Left ventricle myocardium inferior (tissue), 1 donor: ENCODE data around the gene USP34. TPM values are rescaled to one million over a fixed set of nuclear protein-coding genes. Genes with fewer than 3 reads are reported as not detected.

Experiments used
- DNase-seq: peaks from one replicate; pipeline ENCODE4 v3.0.0-alpha.2; 2020
- H3K27ac ChIP-seq: fragments of 200-600 bp; replicated peaks from 2 replicates; pipeline ENCODE4 v1.8.0; 2021
- H3K27me3 ChIP-seq: fragments of 200-600 bp; 2 replicates; pipeline ENCODE4 v1.8.0; 2021; ENCODE audit warnings: low read depth
- H3K36me3 ChIP-seq: fragments of 200-600 bp; 2 replicates; pipeline ENCODE4 v1.8.0; 2021
- H3K4me1 ChIP-seq: fragments of 200-600 bp; 2 replicates; pipeline ENCODE4 v1.8.0; 2021
- H3K4me3 ChIP-seq: fragments of 200-600 bp; 2 replicates; pipeline ENCODE4 v1.8.0; 2021; ENCODE audit warnings: mild to moderate bottlenecking, moderate library complexity
- H3K9me3 ChIP-seq: fragments of 200-600 bp; replicated peaks from 2 replicates; pipeline ENCODE4 v1.8.0; 2021
- intact Hi-C: fragments of 100-400 bp; cut with micrococcal nuclease; formaldehyde crosslinking; loops from one replicate; pipeline ENCODE4 v1.11.0; 2022
- total RNA-seq: library from RNA; stranded (reverse); fragmentation: NEBNext Ultra II Directional; extraction: Animal tissue kit (Norgen Biotek cat#: 25700); gene quantifications from one replicate; pipeline ENCODE4 v1.2.1, GENCODE V29; 2021
- TF ChIP-seq, protein P1 (sequence below): fragments of 200-600 bp; IDR thresholded peaks from 2 replicates; pipeline ENCODE4 v1.8.0; 2021; ENCODE audit warnings: antibody characterized with exemption, mild to moderate bottlenecking, borderline replicate concordance
- donor health status: DM: no; HTN: yes; CAD: no; lungs with severe emphysema.

Gene USP34
- total RNA-seq, 1 donor from 2014 or later: 50.0 TPM

- H3K27me3 ChIP-seq: no peaks in the 10 kb centered on the region
- intact Hi-C loops: no loop called here
- H3K4me1 ChIP-seq: no peaks in the 10 kb centered on the region
- TF ChIP-seq, protein P1, sequence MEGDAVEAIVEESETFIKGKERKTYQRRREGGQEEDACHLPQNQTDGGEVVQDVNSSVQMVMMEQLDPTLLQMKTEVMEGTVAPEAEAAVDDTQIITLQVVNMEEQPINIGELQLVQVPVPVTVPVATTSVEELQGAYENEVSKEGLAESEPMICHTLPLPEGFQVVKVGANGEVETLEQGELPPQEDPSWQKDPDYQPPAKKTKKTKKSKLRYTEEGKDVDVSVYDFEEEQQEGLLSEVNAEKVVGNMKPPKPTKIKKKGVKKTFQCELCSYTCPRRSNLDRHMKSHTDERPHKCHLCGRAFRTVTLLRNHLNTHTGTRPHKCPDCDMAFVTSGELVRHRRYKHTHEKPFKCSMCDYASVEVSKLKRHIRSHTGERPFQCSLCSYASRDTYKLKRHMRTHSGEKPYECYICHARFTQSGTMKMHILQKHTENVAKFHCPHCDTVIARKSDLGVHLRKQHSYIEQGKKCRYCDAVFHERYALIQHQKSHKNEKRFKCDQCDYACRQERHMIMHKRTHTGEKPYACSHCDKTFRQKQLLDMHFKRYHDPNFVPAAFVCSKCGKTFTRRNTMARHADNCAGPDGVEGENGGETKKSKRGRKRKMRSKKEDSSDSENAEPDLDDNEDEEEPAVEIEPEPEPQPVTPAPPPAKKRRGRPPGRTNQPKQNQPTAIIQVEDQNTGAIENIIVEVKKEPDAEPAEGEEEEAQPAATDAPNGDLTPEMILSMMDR: no peak
- no peaks in the 10 kb centered on the region for H3K9me3 ChIP-seq
- H3K27ac ChIP-seq: no peak overlapping the region
- DNase-seq: no peak
- H3K4me3 ChIP-seq: no peak overlapping the region
- peaks cover 51% of the 10 kb centered on the region for H3K36me3 ChIP-seq
Measured at GRCh38 chr2:61241266-61241665, 229.6 kb downstream of the USP34 start.

DNA sequence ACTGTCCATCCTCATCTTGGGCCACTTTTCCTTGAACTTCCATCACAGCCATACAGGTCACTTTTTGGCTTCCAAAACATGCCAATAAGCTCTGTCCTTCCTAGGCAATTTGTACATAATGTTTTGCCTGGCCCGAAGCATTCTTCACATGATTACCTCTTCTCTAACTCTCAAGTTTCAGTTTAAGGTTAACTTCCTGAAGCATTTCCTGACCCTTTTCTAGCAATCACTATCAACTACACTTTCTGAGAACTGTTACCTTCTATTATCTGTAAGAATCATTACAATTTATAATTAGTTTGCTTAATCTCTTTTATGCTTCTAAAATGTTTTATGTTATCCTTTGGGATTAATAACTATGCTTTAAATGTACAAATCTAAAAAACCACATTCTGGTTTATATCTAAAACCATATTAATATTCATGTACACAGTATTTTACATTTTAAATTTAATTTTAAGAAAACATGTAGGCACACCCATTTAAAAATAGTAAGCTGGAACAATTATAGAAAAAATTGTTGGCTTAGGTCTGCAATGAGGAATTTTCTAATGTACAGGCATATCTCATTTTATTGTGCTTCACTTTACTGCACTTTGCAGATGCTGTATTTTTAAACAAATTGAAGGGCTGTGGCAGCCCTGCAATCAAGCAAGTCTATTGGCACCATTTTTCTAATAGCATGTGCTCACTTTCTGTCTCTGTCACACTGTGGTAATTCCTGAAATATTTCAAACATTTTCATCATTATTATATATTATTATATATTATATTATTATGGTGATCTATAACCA lies 232.5 kb downstream of the USP34 start:
- no peak overlapping the region for H3K4me3 ChIP-seq
- TF ChIP-seq, protein P1: no peak
- H3K27me3 ChIP-seq: no peaks in the 10 kb centered on the region
- H3K9me3 ChIP-seq: no peaks in the 10 kb centered on the region
- intact Hi-C loops: no loop called here
- DNase-seq: no peak
- no peaks in the 10 kb centered on the region for H3K4me1 ChIP-seq
- H3K27ac ChIP-seq: no peak overlapping the region
- peaks cover 64% of the 10 kb centered on the region for H3K36me3 ChIP-seq

DNA sequence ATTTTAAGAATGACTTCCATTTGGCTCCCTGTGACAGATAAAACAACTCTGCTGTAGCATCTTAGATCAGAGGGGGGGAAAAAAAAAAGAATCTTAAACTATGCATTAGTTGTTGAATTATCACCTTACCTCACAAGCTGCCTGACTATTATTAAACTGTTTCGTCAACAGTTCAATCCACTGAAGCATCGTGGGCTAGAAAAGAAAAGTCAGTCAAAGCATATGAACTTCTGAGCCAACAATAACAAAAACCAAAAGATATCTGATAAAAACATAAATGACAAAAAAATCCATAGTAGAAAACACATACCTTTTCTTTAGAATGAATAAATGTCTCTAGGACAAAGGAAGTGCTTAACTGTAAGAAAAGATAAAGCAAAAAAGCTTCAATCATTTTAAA lies 235.2 kb downstream of the USP34 start:
- Histone ChIP-seq H3K4me3 (no peak overlapping the region), H3K9me3 (no peaks in the 10 kb centered on the region), H3K4me1 (no peaks in the 10 kb centered on the region), H3K27me3 (no peaks in the 10 kb centered on the region), H3K36me3 (peaks cover 66% of the 10 kb centered on the region), H3K27ac (no peak overlapping the region)
- intact Hi-C loops: no loop called here
- TF ChIP-seq, protein P1: no peak
- no peak for DNase-seq

DNA sequence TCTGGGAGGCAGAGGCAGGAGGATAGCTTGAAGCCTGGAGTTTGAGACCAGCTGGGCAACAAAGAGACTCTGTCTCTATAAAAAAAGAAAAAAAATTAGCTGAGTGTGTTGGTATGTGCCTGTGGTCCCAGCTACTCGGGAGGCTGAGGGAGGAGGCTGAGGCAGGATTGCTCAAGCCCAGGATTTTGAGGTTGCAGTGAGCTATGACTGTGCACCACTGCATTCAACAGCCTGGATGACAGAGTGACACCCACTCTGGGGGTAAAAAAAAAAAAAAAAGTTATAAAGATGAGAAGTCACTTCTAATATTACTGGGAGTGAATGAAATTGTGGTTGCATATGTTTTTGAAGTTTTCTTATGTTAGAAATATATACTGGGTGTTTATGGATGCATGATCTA lies 237.3 kb downstream of the USP34 start:
- no peak for DNase-seq
- H3K36me3 ChIP-seq: peaks cover 73% of the 10 kb centered on the region

DNA sequence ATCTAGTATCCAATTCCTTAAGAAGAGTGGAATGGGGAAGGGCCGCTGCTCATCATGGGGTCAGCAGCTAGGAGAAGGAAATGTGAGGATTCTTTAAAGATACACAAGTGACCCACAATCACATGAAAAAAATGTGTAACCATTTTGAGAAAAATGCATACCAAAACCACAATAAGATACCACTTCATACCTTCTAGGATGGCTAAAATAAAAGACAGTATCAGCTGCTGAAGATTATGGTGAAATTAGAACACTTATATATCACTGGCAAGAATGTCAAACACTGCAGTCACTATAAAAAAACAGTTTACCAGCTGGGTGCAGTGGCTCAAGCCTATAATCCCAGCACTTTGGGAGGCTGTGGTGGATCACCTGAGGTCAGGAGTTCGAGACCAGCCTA lies 241.0 kb downstream of the USP34 start:
- intact Hi-C loops: no loop called here
- TF ChIP-seq, protein P1: no peak
- peaks cover 93% of the 10 kb centered on the region for H3K36me3 ChIP-seq

More for the DNA sequence above, 237.3 kb downstream of the USP34 start:
- Histone ChIP-seq H3K27me3 (no peaks in the 10 kb centered on the region), H3K9me3 (no peaks in the 10 kb centered on the region), H3K4me3 (no peak overlapping the region), H3K27ac (no peak overlapping the region), H3K4me1 (no peaks in the 10 kb centered on the region)
- intact Hi-C loops: no loop called here
- TF ChIP-seq, protein P1: no peak

More for the DNA sequence above, 241.0 kb downstream of the USP34 start:
- Histone ChIP-seq H3K4me3 (no peak overlapping the region), H3K9me3 (no peaks in the 10 kb centered on the region), H3K27ac (no peak overlapping the region), H3K27me3 (no peaks in the 10 kb centered on the region), H3K4me1 (no peaks in the 10 kb centered on the region)
- no peak for DNase-seq
